ENCODE measurements around the gene KCTD15.

The KCTD15 gene

GRCh38 chr19:33796164-33796875 is at the start of gene KCTD15:
TSS of gene KCTD15 (plus strand) at chr19:33796870. CDS start at chr19:33800455, 3,585 bp downstream.
- no peak for DNase-seq

GRCh38 chr19:33747273-33747672 is 49.4 kb upstream of the KCTD15 start:
- DNase-seq, result no peak

- DNase-seq, result no peak
Measured at GRCh38 chr19:33748231-33748630, 48.4 kb upstream of the KCTD15 start.

- DNase-seq, result no peak
Measured at GRCh38 chr19:33749016-33749415, 47.7 kb upstream of the KCTD15 start.

- no peak for DNase-seq
Measured at GRCh38 chr19:33749619-33750175, 47.0 kb upstream of the KCTD15 start.

- DNase-seq, result no peak
Measured at GRCh38 chr19:33750587-33751435, 45.9 kb upstream of the KCTD15 start.

GRCh38 chr19:33751436-33751770 is 45.3 kb upstream of the KCTD15 start:
- no peak for DNase-seq

- DNase-seq, result no peak
Measured at GRCh38 chr19:33752018-33752800, 44.5 kb upstream of the KCTD15 start.

- no peak for DNase-seq
Measured at GRCh38 chr19:33752945-33753344, 43.7 kb upstream of the KCTD15 start.

- DNase-seq, result no peak
Measured at GRCh38 chr19:33754361-33754760, 42.3 kb upstream of the KCTD15 start.

- DNase-seq, result no peak
Measured at GRCh38 chr19:33755099-33756035, 41.3 kb upstream of the KCTD15 start.

GRCh38 chr19:33756177-33756576 is 40.5 kb upstream of the KCTD15 start:
- no peak for DNase-seq

- no peak for DNase-seq
Measured at GRCh38 chr19:33758541-33759013, 38.1 kb upstream of the KCTD15 start.

GRCh38 chr19:33759356-33759755 is 37.3 kb upstream of the KCTD15 start:
- DNase-seq, result no peak

- DNase-seq, result no peak
Measured at GRCh38 chr19:33763633-33764371, 32.9 kb upstream of the KCTD15 start.

- DNase-seq, result no peak
Measured at GRCh38 chr19:33766623-33767022, 30.0 kb upstream of the KCTD15 start.

GRCh38 chr19:33767898-33768413 is 28.7 kb upstream of the KCTD15 start:
- no peak for DNase-seq

GRCh38 chr19:33769208-33769607 is 27.5 kb upstream of the KCTD15 start:
- no peak for DNase-seq

GRCh38 chr19:33770107-33770506 is 26.6 kb upstream of the KCTD15 start:
- DNase-seq, result no peak

GRCh38 chr19:33771384-33772101 is 25.1 kb upstream of the KCTD15 start:
- DNase-seq, result peak; percentile 57 to 64

All from CD4-positive, alpha-beta T cell treated with Interleukin-4 for 1 hour (primary cell).